GM21619 (cell line): ENCODE data around the gene SDE2.
"Not testable (repeated sequence)": the region's sequence is repeated elsewhere in the genome, so short reads cannot be mapped to it uniquely, and the experiment has no call there.

ENCODE experiments used
- ATAC-seq: cut with Tn5 transposase; IDR thresholded peaks from one replicate; pipeline ENCODE4 v1.9.1; 2021; ENCODE audit not compliant: unreplicated experiment

Gene SDE2

GRCh38 chr1:225979421-225979820 is 19.7 kb downstream of the SDE2 start:
- no peak for ATAC-seq

GRCh38 chr1:225977937-225978748 is 21.0 kb downstream of the SDE2 start:
- ATAC-seq = peak; percentile 62

- ATAC-seq = not testable (repeated sequence)
These were observed 24.0 kb downstream of the SDE2 start for GRCh38 chr1:225975146-225975545.

GRCh38 chr1:225974454-225974853 is 24.7 kb downstream of the SDE2 start:
- no peak for ATAC-seq

GRCh38 chr1:225973158-225973557 is 26.0 kb downstream of the SDE2 start:
- ATAC-seq = no peak

- ATAC-seq = no peak
These were observed 26.6 kb downstream of the SDE2 start for GRCh38 chr1:225972344-225973152.

GRCh38 chr1:225970592-225971157 is 28.5 kb downstream of the SDE2 start:
- not testable (repeated sequence) for ATAC-seq

- not testable (repeated sequence) for ATAC-seq
These were observed 29.4 kb downstream of the SDE2 start for GRCh38 chr1:225969751-225970150.

GRCh38 chr1:225965231-225965630 is 33.9 kb downstream of the SDE2 start:
- ATAC-seq = no peak

GRCh38 chr1:225963735-225964530 is 35.2 kb downstream of the SDE2 start:
- no peak for ATAC-seq

- no peak for ATAC-seq
These were observed 36.6 kb downstream of the SDE2 start for GRCh38 chr1:225962440-225962975.

- no peak for ATAC-seq
These were observed 37.3 kb downstream of the SDE2 start for GRCh38 chr1:225961659-225962439.

GRCh38 chr1:225958041-225958440 is 41.1 kb downstream of the SDE2 start:
- ATAC-seq = no peak

GRCh38 chr1:225954753-225955152 is 44.4 kb downstream of the SDE2 start:
- ATAC-seq = no peak

GRCh38 chr1:225953315-225953714 is 45.8 kb downstream of the SDE2 start:
- ATAC-seq = no peak

GRCh38 chr1:225950905-225951497 is 48.1 kb downstream of the SDE2 start:
- no peak for ATAC-seq

- ATAC-seq = no peak
These were observed 50.1 kb downstream of the SDE2 start for GRCh38 chr1:225949041-225949440.

GRCh38 chr1:225946803-225947202 is 52.3 kb downstream of the SDE2 start:
- ATAC-seq = no peak

GRCh38 chr1:225946082-225946620 is 53.0 kb downstream of the SDE2 start:
- ATAC-seq = no peak
